Measurements from ENCODE around the gene TMEM161A. TPM values are rescaled to one million over a fixed set of nuclear protein-coding genes. Genes with fewer than 3 reads are reported as not detected.

TMEM161A gene
- total and polyA plus RNA-seq, 8 donors = 10.5 to 35.6 (median 12.2) TPM

DNA sequence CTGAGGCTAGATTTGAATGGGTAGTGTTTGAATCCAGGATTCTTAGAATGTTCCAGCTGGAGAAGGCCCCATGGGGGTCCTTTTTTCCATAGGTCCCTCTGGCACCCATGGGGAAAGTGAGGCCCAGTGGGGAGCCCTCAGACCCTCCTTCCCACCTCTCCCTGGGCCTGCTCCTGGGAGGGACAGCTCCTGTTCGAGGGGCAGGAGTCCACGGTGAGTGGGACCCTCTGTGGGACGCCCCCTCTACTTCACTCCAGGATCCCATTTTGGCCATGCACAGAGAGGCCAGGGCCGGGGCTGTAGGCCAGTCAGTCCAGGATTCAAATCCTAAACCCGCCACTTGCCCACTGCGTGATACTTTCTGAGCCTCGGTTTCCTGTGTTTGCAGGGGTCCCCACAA, 24.2 kb upstream of the TMEM161A start:
- TF ChIP-seq, protein P1, sequence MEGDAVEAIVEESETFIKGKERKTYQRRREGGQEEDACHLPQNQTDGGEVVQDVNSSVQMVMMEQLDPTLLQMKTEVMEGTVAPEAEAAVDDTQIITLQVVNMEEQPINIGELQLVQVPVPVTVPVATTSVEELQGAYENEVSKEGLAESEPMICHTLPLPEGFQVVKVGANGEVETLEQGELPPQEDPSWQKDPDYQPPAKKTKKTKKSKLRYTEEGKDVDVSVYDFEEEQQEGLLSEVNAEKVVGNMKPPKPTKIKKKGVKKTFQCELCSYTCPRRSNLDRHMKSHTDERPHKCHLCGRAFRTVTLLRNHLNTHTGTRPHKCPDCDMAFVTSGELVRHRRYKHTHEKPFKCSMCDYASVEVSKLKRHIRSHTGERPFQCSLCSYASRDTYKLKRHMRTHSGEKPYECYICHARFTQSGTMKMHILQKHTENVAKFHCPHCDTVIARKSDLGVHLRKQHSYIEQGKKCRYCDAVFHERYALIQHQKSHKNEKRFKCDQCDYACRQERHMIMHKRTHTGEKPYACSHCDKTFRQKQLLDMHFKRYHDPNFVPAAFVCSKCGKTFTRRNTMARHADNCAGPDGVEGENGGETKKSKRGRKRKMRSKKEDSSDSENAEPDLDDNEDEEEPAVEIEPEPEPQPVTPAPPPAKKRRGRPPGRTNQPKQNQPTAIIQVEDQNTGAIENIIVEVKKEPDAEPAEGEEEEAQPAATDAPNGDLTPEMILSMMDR (IDR thresholded peaks at IDR 0.05) = no peak
- Histone ChIP-seq H3K27ac (no peak overlapping the region), H3K27me3 (no peaks in the 10 kb centered on the region), H3K36me3 (no peaks in the 10 kb centered on the region), H3K4me3 (no peak overlapping the region), H3K4me1 (no peaks in the 10 kb centered on the region), H3K9me3 (no peaks in the 10 kb centered on the region)
- intact Hi-C loops (cut with DNase I) = no loop called here
- WGBS, 2 donors = 87 to 91% methylated on average over 7 of the region's 7 CpGs
- DNase-seq (no peak), ATAC-seq (no peak), FAIRE-seq (no peak)

DNA sequence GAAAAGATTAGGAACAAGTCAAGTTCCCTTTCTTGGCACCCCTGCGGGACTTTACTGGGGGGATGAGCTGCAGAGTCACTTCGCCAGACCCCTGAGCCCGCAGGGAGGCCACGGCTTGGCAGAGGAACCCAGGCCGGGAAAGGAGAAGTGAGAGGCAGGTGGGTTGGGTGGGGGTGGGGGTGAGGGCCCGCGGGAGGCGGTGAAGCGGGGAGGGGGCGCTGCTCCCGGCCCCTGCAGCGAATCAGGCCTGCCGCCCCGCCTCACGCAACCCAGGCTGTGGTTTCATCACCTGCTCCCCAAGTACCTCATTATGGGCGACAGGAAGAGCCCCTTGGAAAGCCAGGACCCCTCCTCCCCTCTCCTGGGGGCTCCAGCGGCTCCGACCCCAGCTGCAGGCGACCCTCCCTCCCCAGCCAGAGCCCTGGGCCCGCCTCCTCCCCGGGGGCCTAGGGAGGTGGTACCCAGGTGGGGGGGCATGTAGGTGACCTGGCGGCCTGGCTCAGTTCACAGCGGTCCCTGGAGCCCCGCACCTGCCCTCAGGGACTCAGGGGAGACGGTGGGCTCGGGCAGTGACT, 22.3 kb upstream of the TMEM161A start:
- ATAC-seq (no peak), DNase-seq (no peak), FAIRE-seq (no peak)
- Histone ChIP-seq H3K27ac (no peak overlapping the region), H3K27me3 (no peaks in the 10 kb centered on the region), H3K4me3 (no peak overlapping the region), H3K4me1 (no peaks in the 10 kb centered on the region), H3K9me3 (no peaks in the 10 kb centered on the region), H3K36me3 (no peaks in the 10 kb centered on the region)
- TF ChIP-seq, protein P1 (IDR thresholded peaks at IDR 0.05) = no peak
- intact Hi-C loops (cut with DNase I) = no loop called here
- WGBS, 2 donors = 64% methylated on average over 20 to 26 of the region's 26 CpGs

- no peaks in the 10 kb centered on the region for H3K36me3 ChIP-seq
- H3K4me3 ChIP-seq = no peak overlapping the region
- no peaks in the 10 kb centered on the region for H3K9me3 ChIP-seq
- intact Hi-C loops (cut with DNase I) = no loop called here
- 83 to 89% methylated on average over 4 of the region's 4 CpGs for WGBS, 2 donors
- DNase-seq (no peak), ATAC-seq (no peak), FAIRE-seq (no peak)
- H3K27me3 ChIP-seq = no peaks in the 10 kb centered on the region
- H3K27ac ChIP-seq = no peak overlapping the region
- TF ChIP-seq, protein P1 (IDR thresholded peaks at IDR 0.05) = no peak
- H3K4me1 ChIP-seq = no peaks in the 10 kb centered on the region
Observed at GRCh38 chr19:19159534-19159933, 21.3 kb upstream of the TMEM161A start.

GRCh38 chr19:19157808-19158207, 19.5 kb upstream of the TMEM161A start:
- intact Hi-C loops (cut with DNase I) = no loop called here
- ATAC-seq = no peak
- FAIRE-seq = no peak

More at GRCh38 chr19:19157808-19158207, 19.5 kb upstream of the TMEM161A start:
- Histone ChIP-seq H3K27ac (no peak overlapping the region), H3K4me3 (no peak overlapping the region), H3K4me1 (no peaks in the 10 kb centered on the region), H3K9me3 (no peaks in the 10 kb centered on the region), H3K27me3 (no peaks in the 10 kb centered on the region), H3K36me3 (no peaks in the 10 kb centered on the region)
- no peak for DNase-seq
- TF ChIP-seq, protein P1 (IDR thresholded peaks at IDR 0.05) = no peak
- 83 to 90% methylated on average over 6 of the region's 6 CpGs for WGBS, 2 donors
